Sigmoid colon (tissue), 4 donors: ENCODE results near the gene RIPK4.

ENCODE experiments used
- CTCF ChIP-seq, 4 experiments: fragments of 450-650 bp in 3 of 4; fragments of 200-600 bp in 1 of 4; IDR thresholded peaks; one replicate each; pipeline ENCODE4 v1.5.1; 2016 to 2019; ENCODE audit warnings: antibody characterized with exemption in 4 of 4, mild to moderate bottlenecking in 3 of 4, moderate library complexity in 2 of 4
- EP300 ChIP-seq, 4 donors: sonication (generic); formaldehyde crosslinking; IDR thresholded peaks; one replicate each; pipeline ENCODE4 v1.6.1; 2017; ENCODE audit warnings: antibody characterized with exemption in 4 of 4
- POLR2A ChIP-seq, 2 donors: fragments of 450-650 bp; IDR thresholded peaks; one replicate each; pipeline ENCODE4 v1.6.1; 2016; ENCODE audit warnings: antibody characterized with exemption in 2 of 2, mild to moderate bottlenecking in 2 of 2, moderate library complexity in 2 of 2
- POLR2AphosphoS5 ChIP-seq, 4 donors: sonication (generic); formaldehyde crosslinking; IDR thresholded peaks; one replicate each; pipeline ENCODE4 v1.6.1; 2017; ENCODE audit warnings: antibody characterized with exemption in 4 of 4

GRCh38 chr21:41762753-41763152 lies 4.1 kb downstream of the RIPK4 start:
- TF ChIP-seq CTCF (IDR thresholded peaks at IDR 0.05) (no peak), POLR2A (IDR thresholded peaks at IDR 0.05) (no peak), POLR2AphosphoS5 (IDR thresholded peaks at IDR 0.05) (no peak), EP300 (IDR thresholded peaks at IDR 0.05) (no peak)
